Measurements from ENCODE around the gene TRIM46.

GRCh38 chr1:155218854-155219591 is 45.4 kb downstream of the TRIM46 start:
- TF ChIP-seq CTCF (IDR thresholded peaks at IDR 0.05) (no peak), POLR2A (IDR thresholded peaks at IDR 0.05) (no peak)

All from right lobe of liver (tissue), 4 donors.